ENCODE results near the gene PRPS1. TPM values are rescaled to one million over a fixed set of nuclear protein-coding genes. Genes with fewer than 3 reads are reported as not detected.
"Not testable (repeated sequence)": the region's sequence is repeated elsewhere in the genome, so short reads cannot be mapped to it uniquely, and the experiment has no call there.

PRPS1 gene
- total RNA-seq, 3 donors from 2014 or later (not counting 1 experiment from before 2014, with no cell fraction given): 43.7 to 51.5 (median 49.3) TPM

GRCh38 chrX:107669261-107669660, 41.0 kb downstream of the PRPS1 start:
- H3K4me3 ChIP-seq (ENCODE audit: low read length): no peak overlapping the region
- Mint-ChIP-seq H3K4me1 (peaks cover 11 to 13% of the 10 kb centered on the region in 2 donors), H3K27ac (no peak overlapping the region), H3K27me3 (ENCODE audit: low read depth in 2 of 2) (peaks cover 3 to 11% of the 10 kb centered on the region in 2 donors), H3K4me3 (no peak overlapping the region), H3K36me3 (no peaks in the 10 kb centered on the region), H3K9me3 (no peaks in the 10 kb centered on the region)
- intact Hi-C loops (cut with micrococcal nuclease): no loop called here
- DNase-seq (no peak), ATAC-seq (no peak)
- no peaks in the 10 kb centered on the region for H3K9me3 ChIP-seq (ENCODE audit: control insufficient read depth, insufficient read depth, low read length)
- WGBS (ENCODE audit: insufficient coverage): no CpG with 5 or more reads among the region's 4 CpGs
- no peak overlapping the region for H3K27ac ChIP-seq (ENCODE audit: low read length)
- no peaks in the 10 kb centered on the region for H3K36me3 ChIP-seq (ENCODE audit: control insufficient read depth, insufficient read depth, low read length)
- TF ChIP-seq CTCF (IDR thresholded peaks at IDR 0.05): no peak
- peaks cover 18% of the 10 kb centered on the region for H3K4me1 ChIP-seq (ENCODE audit: control insufficient read depth, insufficient read depth, low read length)
- no peaks in the 10 kb centered on the region for H3K27me3 ChIP-seq (ENCODE audit: control insufficient read depth, insufficient read depth, low read length)

- Mint-ChIP-seq H3K36me3 (no peaks in the 10 kb centered on the region), H3K9me3 (no peaks in the 10 kb centered on the region), H3K4me1 (peaks cover 19 to 21% of the 10 kb centered on the region in 2 donors), H3K27ac (no peak overlapping the region), H3K4me3 (no peak overlapping the region), H3K27me3 (ENCODE audit: low read depth in 2 of 2) (peaks cover 3 to 15% of the 10 kb centered on the region in 2 donors)
- ATAC-seq: no peak
- no peak for TF ChIP-seq CTCF (IDR thresholded peaks at IDR 0.05)
- intact Hi-C loops (cut with micrococcal nuclease): no loop called here
- H3K36me3 ChIP-seq (ENCODE audit: control insufficient read depth, insufficient read depth, low read length): no peaks in the 10 kb centered on the region
- no peaks in the 10 kb centered on the region for H3K9me3 ChIP-seq (ENCODE audit: control insufficient read depth, insufficient read depth, low read length)
- no peaks in the 10 kb centered on the region for H3K27me3 ChIP-seq (ENCODE audit: control insufficient read depth, insufficient read depth, low read length)
- no peak for DNase-seq
- no peak overlapping the region for H3K4me3 ChIP-seq (ENCODE audit: low read length)
- no peak overlapping the region for H3K27ac ChIP-seq (ENCODE audit: low read length)
- WGBS (ENCODE audit: insufficient coverage): 83% methylated on average over 3 of the region's 5 CpGs
- peaks cover 26% of the 10 kb centered on the region for H3K4me1 ChIP-seq (ENCODE audit: control insufficient read depth, insufficient read depth, low read length)
Observed at GRCh38 chrX:107669885-107670628, 41.7 kb downstream of the PRPS1 start.

- intact Hi-C loops (cut with micrococcal nuclease); DNase-seq; H3K27me3 ChIP-seq (ENCODE audit: control insufficient read depth, insufficient read depth, low read length); H3K4me3 ChIP-seq (ENCODE audit: low read length); H3K36me3 Mint-ChIP-seq; ATAC-seq; H3K9me3 ChIP-seq (ENCODE audit: control insufficient read depth, insufficient read depth, low read length); H3K4me3 Mint-ChIP-seq; H3K9me3 Mint-ChIP-seq; H3K27ac ChIP-seq (ENCODE audit: low read length); H3K27ac Mint-ChIP-seq; H3K36me3 ChIP-seq (ENCODE audit: control insufficient read depth, insufficient read depth, low read length): not testable (repeated sequence)
- H3K4me1 ChIP-seq (ENCODE audit: control insufficient read depth, insufficient read depth, low read length): peaks cover 38% of the 10 kb centered on the region
- Mint-ChIP-seq H3K27me3 (ENCODE audit: low read depth in 2 of 2) (peaks cover 3 to 24% of the 10 kb centered on the region in 2 donors), H3K4me1 (peaks cover 29 to 30% of the 10 kb centered on the region in 2 donors)
- 100% methylated on average over 9 of the region's 9 CpGs for WGBS (ENCODE audit: insufficient coverage)
Observed at GRCh38 chrX:107671256-107671655, 42.9 kb downstream of the PRPS1 start.

GRCh38 chrX:107672955-107673378, 44.7 kb downstream of the PRPS1 start:
- H3K9me3 Mint-ChIP-seq: no peaks in the 10 kb centered on the region
- intact Hi-C loops (cut with micrococcal nuclease): loop anchor here (1.0 kb wide), 3 partner anchors 38 to 69 kb away; no protein-coding TSS in a partner anchor
- Histone ChIP-seq H3K27ac (ENCODE audit: low read length) (peak overlapping the region; percentile 100), H3K4me1 (ENCODE audit: control insufficient read depth, insufficient read depth, low read length) (peaks cover 47% of the 10 kb centered on the region), H3K9me3 (ENCODE audit: control insufficient read depth, insufficient read depth, low read length) (no peaks in the 10 kb centered on the region), H3K27me3 (ENCODE audit: control insufficient read depth, insufficient read depth, low read length) (no peaks in the 10 kb centered on the region), H3K4me3 (ENCODE audit: low read length) (no peak overlapping the region), H3K36me3 (ENCODE audit: control insufficient read depth, insufficient read depth, low read length) (no peaks in the 10 kb centered on the region)
- DNase-seq (peak; percentile 57 to 93), ATAC-seq (peak; percentile 60 to 77 (median 67))
- 6% methylated on average over 2 of the region's 9 CpGs for WGBS (ENCODE audit: insufficient coverage)
- H3K27ac Mint-ChIP-seq: peak overlapping the region; percentile 90 to 95
- no peaks in the 10 kb centered on the region for H3K36me3 Mint-ChIP-seq
- H3K4me3 Mint-ChIP-seq: peak overlapping the region; percentile 81
- peaks cover 0 to 15% of the 10 kb centered on the region in 2 donors for H3K27me3 Mint-ChIP-seq (ENCODE audit: low read depth in 2 of 2)
- H3K4me1 Mint-ChIP-seq: peaks cover 29 to 38% of the 10 kb centered on the region in 2 donors
- peak; percentile 58 for TF ChIP-seq CTCF (IDR thresholded peaks at IDR 0.05)
